HT-29 (cell line): ENCODE data around the gene BASP1. TPM values are rescaled to one million over a fixed set of nuclear protein-coding genes. Genes with fewer than 3 reads are reported as not detected.
A peak's percentile ranks its signal among the peaks of the same experiment; 100 is the strongest.
"Not testable (repeated sequence)": the region's sequence is repeated elsewhere in the genome, so short reads cannot be mapped to it uniquely, and the experiment has no call there.

Experiments
- DNase-seq: peaks from one replicate; pipeline ENCODE4 v3.0.0-alpha.2; 2015; ENCODE audit warnings: low spot score
- total RNA-seq: library from RNA; depleted of rRNA; stranded (reverse); fragments of >200 nt; shearing (Covaris generic); gene quantifications from 2 replicates; pipeline ENCODE4 v1.2.3, GENCODE V29; 2014

The BASP1 gene
- total RNA-seq, 1 experiment from 2014 or later, result not detected

DNA sequence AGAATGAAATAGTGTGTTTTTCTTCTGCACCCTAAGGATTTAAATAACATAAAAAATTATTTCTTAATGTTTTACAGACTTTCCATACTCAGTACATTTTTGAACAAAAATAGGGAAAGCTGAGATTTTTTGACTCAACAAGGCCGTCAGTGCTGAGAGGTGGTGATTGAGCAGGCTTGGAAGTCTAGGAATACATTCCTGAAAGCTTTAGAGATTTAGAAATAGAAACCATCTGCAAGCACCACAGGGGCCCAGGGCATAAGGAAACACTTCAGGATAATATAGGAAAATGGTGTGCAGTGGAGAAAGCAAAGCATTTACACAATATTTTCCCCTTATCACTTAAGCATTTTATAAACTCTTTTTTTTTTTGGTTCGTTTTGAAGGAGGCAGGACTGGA, 5.2 kb downstream of the BASP1 start:
- DNase-seq, result no peak

DNA sequence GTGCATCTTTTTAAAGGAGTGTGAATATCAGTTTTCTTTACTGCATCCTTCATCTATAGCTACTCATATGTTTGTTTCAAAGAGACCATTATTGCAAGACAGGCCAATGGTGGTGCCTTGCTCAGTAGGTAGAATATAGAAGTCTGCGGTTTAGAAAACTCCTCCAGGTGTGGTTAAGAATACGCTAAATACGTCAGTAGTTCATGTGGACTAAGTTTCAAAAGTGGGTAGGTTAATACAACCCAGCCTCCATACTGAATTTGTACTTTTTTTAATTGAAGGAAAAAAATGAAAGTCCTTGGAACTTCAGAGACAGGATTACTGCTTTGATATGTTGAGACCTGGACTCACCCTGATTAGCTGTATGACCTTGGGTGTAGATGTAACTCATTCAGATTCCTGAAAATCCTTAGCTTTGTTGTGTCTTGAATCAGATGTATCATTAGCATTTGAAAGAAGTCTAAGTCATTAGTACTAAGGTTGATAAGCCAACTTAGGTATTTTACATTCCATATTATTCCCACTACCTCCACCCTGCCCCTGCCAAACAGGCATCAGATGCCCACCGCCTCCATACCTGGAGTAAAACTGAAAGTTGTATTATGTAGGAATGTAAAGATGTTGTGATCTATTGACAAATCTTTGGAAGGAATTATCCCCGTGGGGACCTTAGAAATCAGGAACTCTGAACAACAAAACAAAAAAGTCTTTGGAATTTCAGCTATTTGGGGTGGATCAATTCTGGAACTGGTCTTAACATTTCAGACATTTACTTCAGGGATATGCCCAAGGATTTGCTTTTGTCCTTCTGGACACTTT, 6.1 kb downstream of the BASP1 start:
- DNase-seq, result no peak

DNA sequence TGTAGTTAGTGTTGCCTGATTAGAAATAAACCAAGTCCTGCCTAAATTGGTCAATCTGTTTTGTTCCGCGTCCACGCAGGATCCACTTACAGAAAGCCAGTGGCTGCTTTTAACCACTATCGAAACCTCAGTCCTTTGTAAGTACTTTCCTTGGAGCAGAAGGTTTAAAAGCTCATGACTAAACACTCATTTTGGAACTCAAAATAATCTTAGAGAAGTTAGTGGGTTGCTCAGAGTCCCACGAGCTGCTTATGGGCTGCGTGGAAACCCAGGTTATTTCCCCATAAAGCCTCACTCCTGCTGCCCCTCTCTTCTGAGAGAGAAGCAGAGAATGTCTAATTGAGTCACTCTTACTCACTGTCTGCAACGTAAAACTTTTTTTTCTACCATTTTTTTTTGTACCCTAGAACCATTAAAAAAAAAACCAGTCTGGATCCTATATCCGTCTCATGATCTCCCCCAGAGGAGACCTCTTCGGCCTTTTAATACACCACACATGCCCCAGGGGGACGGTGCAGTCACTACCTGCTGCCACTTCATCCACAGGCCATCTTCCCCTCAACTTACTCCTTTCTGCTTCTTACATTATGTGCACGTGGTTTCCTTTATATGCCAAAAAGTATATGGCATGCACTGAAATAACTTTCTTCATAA, 7.6 kb downstream of the BASP1 start:
- no peak for DNase-seq

DNA sequence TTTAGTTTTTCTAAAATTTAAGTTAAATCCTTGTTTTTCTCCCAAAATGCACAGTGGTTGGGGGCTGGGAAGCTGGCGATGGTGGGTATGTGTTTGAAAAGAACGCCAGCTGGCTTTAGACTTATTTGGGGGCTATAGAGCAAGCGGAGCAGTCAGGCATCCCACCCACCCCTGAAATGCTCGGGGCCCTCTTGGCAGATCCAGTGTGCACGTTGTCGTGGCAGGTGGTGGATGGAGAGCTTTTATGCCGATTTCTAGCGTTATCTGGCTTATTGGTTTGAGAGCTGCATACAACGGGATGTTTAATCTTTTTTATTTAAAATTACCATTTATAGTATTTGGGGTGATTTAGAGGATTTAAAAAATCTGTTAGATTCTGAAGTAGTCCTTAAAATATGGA, 8.1 kb downstream of the BASP1 start:
- DNase-seq, result no peak

DNA sequence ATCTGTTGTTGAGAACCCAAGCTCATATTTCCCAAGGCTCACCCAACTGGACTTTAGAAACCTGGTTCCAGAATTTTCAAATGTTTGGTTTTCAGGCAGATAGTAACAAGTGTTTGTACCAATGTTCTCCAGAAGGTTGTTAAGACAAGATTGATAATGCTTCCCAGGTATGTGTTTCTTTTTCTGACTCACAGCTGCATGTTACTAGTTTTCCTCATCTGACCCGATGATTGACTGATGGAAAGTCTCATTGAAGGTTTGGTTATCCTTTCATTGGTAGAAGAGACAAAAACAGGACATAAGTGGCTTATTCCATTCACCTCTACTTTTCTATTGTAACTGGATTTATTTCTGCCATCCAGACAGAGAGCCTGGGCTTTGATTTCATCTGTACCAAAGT, 10.4 kb downstream of the BASP1 start:
- DNase-seq, result no peak

DNA sequence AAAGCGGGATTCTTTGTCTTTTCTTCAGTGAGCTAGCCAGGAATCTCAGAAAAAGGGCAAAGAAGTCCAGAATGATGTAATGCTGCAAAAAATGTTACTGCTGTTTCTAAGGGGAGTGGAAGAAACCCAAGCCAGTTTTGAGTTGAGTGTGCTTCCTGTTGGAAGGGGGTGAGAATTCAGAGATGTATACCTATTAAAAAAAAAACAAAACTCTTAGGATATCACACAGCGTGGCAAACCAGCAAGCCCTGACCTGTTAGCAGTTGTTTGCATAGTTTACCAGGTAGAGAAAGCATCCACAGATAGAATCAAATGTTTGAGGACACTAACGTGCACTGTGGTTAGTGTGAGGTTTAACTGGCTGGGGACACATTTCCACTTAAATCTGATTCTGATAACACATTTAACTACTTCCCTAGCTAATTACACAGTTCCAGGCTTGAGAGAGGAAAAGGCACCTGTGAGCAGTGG, 11.4 kb downstream of the BASP1 start:
- DNase-seq, result no peak

DNA sequence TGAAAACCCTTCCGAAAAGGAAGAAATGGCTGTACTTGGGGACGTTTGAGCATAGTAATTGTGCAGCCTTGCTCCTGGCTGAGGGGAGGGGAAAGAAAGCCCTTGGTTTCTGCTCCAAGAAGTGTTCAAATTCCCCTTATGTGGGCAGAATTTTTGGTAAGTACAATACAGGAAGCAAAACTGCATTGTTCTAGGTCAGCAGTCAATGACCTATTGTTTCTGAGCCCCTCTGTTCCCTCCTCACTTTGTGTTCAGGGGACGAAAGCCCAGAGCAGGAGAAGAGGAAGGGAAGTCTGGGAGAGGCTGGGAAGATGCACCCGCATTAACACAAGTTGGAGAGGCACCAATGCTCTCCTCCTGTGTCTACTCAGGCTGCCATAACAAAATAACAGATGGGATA, 11.9 kb downstream of the BASP1 start:
- DNase-seq, result no peak

DNA sequence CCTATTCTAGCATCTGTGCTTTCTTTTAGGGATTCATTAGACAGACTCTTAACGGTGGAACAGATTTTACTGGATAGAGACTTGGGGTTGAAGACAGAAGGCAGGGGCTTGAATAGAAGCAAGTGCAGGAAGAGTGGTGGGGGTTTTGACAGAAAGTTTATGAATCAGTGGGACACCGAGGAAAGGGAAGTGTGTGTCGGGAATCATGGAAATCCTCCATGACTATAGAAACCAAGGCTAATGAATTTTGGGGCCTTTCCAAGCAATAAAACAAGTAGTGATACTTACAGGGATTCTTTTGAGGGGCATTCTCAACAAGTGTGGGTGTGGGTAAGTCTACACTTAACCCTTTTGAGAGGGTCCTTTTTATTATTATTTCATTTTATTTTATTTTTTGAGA, 12.8 kb downstream of the BASP1 start:
- DNase-seq, result no peak

DNA sequence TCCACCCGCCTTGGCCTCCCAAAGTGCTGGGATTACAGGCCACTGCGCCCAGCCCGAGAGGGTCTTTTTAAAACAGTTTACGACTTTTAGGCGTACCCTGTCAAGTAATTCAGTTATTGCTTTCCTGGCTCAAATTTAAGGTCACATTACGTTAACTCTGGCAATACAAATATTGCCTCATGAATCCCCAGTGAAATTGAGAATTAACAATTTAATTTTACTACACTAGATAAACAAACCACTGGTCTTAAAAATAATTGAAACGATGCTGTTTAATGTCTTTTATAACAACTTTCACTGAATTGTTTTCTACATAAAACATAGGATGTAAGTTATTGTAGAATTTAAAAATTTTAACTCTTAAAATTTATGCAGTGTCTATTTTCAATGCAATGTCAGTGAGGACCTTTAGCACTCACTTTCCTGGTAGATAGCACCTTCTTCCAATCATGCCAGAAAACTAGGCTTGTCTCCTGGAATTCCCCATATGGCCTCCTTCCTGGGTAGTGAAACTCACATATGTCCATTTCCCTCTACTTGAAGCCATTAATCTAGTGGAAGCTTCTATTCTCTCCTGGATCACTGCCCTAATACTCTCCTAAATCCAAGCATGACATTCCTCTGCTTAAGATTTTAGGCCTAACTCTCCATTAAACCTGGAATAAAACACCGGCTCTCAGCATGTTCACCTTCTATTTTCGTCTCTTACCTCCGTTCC, 13.5 kb downstream of the BASP1 start:
- no peak for DNase-seq

DNA sequence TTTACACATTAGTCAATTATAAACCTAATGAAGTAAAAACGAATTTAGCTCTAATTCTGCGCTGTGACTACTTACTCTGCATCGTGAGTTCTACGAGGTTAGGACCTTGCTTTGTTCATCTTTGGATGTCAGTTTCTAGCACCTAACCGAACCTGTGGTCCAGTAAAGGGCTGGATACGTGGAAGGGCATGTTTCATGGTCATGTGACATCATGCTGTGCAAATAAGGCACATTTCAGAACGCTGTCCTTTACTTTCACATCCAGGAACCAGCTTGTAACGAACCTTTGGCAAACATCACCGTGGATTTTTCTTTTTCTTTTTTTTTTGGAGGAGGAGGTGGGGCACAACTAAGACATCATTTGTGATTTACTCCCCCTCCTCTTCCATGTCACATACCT, 15.0 kb downstream of the BASP1 start:
- DNase-seq, result no peak

DNA sequence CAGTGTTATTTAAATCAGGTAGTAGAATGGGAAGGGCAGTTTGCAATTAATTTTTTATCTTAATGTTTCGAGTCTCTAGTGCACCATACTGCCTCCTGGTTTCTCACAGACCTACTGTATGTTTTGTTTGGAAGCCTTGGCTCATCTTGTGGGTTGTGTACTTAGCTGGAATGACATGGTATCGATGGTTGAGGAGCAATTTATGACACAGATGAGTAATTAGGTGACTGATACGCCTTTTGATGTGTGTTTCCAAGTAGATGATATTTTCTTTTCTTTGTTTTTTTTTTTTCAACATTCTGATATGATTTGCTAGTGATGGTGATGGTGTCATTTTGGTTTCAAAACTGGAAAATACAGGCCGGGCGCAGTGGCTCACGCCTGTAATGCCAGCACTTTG, 16.1 kb downstream of the BASP1 start:
- DNase-seq, result no peak

DNA sequence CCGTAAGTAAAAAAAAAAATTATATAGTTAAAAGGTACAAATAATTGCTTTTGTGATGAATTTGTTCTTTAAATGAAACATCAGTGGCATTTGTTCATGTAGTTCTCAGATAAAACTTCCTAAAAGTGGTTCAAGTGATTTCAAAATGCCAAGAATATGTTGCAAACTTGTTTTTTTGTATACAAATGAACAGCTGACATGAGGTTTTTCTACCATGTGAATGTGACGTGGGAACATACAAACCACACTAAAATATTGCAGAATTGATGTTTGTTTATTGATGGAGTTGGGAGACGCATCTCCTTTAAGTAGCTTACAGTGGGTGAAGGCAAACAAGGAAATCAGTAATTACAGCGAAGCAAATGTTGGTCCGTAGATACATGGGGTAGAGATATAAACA, 16.9 kb downstream of the BASP1 start:
- DNase-seq, result no peak

DNA sequence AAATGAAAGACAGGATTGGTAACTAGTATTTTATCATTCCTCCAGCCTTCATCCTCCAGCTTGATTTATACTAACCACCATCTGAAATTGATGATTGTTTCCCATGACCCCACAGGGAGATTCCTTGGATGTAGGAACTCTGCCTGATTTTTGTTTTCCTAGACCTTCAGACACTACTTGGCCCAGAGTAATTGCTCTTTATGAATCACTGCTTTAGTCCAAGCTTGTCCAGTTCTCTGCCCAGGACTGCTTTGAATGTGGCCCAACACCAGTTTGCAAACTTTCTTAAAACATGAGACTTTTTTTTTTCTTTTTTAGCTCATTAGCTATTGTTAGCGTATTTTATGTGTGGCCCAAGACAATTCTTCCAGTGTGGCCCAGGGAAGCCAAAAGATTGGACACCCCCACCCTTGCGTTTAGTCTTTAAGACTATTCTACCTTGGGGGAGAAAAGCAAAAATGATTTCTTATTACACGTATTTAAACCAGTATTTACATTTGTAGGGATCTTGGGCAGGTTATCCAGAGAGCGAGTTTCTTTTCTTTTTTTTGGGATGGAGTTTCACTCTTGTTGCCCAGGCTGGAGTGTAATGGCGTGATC, 18.4 kb downstream of the BASP1 start:
- DNase-seq, result no peak

DNA sequence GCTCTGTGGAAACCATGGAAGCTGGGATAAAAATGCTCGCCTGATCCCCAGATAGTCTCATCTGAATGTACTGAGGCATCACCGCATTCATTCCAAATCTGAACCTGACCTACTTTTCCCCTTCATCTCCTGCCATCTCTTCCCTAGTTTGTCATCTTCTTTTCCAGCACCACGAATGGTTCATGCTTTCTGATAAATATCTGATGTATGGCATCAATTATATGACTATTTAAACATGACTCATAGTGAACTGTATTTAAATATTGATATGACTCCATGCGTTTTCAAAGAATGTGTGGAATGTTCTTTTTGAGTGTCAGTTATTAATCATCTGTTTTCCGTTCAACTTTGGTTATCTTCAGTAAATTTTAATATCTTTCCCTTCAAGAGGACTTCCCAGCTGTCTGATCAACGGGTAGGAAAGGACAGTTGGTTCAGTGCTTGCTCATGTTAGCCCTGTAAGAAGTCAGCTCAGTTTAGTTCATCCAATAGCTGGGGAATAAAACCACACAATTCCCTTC, 21.1 kb downstream of the BASP1 start:
- DNase-seq, result no peak

DNA sequence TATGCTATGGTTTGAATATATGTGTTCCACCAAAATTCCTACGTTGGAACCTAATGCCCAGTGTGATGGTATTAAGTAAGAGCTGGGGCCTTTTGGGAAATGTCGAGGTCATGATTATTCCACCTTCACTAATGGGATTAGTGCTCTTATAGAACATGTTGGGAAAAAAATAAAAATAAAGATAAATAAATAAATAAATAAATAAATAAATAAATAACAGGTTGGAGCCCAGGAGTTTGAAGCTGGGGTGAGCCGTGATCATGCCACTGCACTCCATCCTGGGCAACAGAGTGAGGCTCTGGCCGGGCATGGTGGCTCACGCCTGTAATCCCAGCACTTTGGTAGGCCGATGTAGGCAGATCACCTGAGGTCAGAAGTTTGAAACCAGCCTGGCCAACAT, 22.5 kb downstream of the BASP1 start:
- DNase-seq, result no peak

DNA sequence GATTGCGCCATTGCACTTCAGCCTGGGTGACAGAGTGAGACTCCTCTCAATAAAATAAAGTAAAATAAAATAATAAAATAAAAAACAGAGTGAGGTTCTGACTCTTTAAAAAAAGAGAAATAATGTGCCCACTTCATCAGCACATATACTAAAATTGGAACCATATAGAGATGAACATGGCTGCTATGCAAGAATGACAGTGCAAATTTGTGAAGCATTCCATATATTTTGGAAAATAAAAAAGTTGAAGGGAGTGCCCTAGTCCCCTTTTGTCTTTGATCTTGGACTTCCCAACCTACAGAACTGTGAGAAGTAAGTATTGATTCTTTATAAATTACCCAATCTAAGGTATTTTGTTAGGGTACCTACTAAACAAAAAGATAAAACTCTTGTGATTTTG, 23.1 kb downstream of the BASP1 start:
- no peak for DNase-seq

DNA sequence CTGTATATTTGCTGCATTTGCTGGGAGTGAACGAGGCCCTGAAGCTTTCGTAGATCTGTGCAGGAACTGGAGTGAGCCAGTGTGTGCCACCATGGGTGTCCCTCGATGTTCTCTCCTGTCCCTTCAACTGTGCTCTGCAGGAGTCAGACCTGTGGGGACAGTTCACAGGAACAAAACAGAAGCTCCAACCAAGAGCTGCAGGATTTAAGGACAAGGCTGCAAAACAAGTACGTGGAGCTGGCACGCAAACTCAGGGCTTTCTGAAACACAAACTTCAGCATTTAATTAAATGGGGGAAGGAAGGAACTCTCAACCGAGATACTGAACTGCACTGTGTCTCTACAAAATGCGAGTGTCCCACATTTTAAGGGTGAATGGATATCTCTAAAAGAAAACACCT, 24.2 kb downstream of the BASP1 start:
- no peak for DNase-seq

DNA sequence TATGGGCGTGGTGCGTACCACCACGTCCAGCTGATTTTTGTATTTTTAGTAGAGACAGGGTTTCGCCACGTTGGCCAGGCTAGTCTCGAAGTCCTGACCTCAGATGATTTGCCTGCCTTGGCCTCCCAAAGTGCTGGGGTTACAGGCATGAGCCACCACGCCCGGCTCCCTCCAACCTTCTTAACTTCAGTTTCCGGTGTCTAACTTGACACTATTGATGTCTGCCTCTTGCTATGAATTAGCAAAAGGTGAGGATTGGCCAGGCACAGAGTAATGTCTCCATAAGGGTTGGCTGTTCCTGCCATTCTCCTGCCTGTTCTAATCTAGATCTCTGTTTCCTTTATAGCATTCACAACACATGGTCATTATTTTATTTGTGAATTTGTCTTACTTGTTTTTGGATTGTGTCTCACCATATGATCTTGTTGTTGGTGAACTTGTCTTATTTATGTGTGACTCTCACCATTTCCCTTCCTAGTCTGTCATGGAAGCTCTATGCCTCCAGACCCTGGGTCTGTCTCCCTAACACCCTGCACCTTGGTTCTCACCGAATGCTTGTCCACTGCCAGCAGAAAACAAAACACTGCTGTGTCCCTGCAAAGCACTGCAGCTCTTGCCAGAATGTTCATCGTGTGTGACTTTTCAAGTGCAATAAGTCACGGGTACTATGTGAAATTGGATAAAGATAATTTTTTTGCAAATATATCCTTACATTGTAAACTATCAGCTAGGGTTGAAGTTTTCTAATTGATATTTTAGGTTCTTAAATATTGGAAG, 26.0 kb downstream of the BASP1 start:
- DNase-seq, result no peak

DNA sequence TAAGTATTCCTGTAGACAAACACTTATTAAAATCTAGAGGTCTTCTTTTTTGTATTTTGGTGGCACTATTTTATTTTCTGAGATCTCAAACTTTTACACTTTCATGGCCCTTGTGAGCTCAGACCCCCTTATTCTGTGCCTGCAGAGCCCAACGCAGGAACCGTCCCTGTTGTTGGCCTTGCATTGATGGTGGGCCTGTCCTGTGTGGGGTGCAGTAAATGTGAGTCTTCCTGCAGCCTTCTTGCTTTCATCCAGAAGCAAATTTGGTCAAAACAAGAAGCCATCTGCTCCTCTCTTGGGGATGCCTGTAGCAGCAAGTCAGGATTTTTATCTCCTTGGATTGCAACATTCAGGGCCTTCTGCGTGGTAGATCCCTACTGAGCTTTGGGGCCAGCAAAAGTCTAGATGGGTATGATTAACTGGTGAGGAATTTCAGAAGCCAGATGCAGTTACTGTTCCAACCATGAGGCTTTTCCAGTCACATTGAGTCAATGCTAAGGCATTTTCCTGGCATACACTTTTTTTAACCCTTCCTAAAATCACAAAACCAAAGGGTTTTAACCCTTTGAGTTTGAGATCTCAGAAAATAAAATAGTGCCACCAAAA, 31.7 kb downstream of the BASP1 start:
- peak; percentile 15 for DNase-seq

DNA sequence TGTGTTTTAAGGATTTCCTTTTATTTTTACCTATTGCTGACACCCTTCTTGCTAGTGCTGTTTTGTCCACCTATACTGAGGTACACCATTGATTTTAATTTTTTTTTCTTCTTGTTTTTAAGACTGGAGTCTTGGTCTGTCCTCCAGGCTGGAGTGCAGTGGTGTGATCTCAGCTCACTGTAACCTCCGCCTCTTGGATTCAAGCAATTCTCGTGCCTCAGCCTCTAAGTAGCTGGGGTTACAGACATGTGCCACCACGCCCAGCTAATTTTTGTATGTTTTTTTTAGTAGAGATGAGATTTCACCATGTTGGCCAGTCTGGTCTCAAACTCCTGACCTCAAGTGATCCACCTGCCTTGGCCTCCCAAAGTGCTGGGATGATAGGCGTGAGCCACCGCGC, 32.4 kb downstream of the BASP1 start:
- not testable (repeated sequence) for DNase-seq

DNA sequence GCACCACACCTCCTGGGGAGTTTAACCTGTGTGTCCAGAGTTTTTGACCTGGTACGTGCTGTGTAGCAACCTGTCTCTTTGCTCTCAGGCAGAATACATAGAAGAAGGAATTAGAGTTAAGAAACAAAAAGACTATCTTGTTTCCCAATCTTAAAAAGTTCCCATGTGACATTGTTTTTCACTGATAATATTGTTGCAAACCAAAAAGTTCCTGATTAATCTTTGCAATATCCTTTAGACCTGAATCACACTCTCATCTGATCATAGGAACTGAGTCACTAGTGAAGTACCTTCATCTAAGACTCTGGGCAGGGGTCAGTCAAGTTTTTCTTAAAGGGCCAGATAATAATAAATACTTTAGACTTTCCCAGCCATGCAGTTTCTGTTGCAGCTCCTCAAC, 35.1 kb downstream of the BASP1 start:
- DNase-seq, result no peak
